GM21381 (cell line): Measurements from ENCODE around the gene TXNL1.
"Not testable (repeated sequence)": the region's sequence is repeated elsewhere in the genome, so short reads cannot be mapped to it uniquely, and the experiment has no call there.

Source experiments
- ATAC-seq: cut with Tn5 transposase; IDR thresholded peaks from one replicate; pipeline ENCODE4 v1.9.1; 2021; ENCODE audit warnings: mild to moderate bottlenecking, moderate library complexity; ENCODE audit not compliant: unreplicated experiment

Gene TXNL1

DNA sequence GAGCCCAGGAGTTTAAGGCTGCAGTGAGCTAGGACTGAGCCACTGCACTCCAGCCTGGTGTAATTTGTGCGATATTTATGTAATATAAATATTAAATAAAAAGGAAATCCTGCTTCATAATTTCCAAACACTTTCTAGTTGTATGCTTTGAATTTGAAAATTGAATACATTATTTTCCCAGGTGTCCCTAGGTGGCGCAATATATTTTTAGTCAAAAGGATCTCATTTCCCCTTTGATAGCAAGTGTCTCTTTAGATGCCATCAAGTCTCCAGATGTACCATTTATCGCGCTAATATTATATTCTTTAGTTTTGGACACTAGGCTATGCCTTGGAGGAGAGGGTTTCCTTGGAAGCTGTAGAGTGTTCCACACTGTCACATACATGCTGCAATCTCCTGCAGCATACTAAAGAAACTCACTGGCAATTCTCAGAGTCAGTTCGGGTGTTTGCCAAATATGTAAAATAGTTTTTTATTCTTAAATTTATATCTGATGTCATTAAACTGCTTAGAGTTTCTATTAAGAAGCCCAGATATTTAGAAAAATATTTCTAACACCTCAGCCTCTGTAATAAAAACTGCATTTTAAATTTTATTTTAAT is 7.1 kb upstream of the TXNL1 start:
- ATAC-seq, result no peak

DNA sequence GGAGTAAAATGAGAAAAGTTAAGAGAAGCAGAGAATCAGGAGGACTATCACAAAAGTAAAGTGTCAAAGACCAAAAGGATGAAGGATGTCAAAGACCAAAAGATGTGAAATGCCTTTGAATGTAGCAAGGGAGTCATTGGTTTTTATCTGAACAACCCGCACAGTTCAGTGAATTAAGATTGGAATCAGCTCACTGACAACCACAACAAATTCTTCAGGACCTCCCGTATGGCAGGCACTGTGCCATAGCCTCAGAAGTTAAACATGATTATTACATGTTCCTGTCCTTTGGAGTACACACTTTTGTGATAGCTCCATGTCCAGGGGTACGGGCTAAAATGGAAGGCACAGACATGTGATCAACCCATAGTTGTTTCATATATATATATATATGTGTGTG is 5.0 kb upstream of the TXNL1 start:
- no peak for ATAC-seq

DNA sequence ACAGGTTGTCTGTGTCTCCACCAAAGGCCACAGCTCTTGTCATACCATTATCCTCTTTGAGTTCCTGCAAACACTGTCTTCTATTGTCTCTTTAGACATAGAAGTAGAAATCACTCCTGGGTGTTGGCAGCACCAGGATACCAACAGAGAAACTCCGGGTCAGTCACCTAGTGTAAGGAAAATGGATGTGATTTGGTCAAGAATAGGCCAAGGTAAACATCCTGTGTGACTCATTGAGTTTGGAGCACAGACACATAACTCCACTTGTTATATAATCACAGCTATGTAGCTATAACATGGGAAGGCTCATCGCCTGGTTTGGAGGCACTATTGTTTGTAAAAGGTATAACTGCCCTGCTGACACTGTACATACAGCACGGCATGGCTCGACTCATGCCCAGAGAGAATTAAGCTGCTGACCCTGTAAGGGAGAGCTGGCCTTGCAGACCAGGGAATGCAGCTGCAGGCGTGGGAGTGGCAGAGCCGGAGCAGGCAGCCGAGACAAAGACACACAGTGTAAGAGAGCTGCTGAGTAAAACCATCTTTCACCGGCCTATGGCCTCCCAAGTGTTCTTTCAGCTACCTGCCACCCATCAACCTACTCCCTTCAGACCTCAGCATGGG is 3.4 kb upstream of the TXNL1 start:
- ATAC-seq, result no peak

DNA sequence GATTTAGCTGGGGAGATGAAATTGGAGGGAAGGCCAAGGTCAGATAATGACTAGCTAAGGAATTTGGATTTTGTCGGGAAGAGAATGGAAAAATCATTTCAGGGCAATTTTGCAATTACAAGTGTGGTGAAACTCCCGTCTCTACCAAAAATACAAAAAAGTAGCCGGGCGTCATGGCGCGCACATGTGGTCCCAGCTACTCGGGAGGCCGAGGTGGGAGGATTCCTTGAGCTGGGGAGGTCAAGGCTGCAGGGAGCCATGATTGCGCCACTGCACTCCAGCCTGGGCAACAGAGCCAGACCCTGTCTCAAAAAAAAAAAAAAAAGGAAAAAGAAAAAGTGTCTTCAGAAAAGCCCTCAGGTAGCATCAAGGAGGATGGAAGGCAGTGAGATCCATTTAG is 1.2 kb upstream of the TXNL1 start:
- ATAC-seq, result no peak

DNA sequence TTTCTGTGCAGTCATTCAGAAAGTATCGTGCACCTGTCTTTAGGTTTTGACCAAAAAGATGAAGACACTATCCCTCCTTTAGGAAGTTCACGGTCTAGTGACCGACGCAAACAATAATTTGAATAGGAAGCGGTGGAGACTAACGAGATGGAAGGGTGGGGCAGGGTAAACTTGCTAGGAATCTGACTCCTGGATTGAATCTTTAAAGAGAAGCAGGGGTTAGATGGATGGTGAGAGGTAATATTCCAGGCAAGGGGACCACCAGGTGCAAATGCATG is 651 bp upstream of the TXNL1 start:
- ATAC-seq, result peak; percentile 4

DNA sequence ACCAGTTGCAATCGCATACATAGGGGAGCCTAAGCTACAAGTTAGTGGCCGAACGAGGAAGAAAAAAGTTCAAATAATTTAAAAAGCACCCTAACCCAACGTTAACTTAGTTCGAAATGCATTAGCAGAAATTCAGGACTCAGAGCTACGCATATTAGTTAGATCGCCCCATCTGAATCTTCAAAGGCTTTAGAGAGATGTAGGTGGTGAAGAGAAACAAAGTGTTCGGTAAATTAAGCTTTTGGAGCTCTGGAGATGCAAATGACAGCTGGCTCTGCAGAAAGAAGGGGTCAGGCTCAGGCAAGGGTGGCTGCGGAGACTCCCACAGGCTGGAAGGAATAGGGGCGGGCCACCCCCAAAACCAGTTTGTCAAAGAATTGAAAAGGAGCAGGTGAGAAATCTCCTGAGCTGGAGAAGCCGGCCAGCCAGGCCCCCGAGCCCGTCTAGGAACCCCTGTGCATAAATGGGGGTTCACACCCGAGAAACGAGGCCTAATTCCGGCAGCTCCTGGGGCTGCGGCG is 621 bp downstream of the TXNL1 start:
- ATAC-seq, result peak; percentile 2

DNA sequence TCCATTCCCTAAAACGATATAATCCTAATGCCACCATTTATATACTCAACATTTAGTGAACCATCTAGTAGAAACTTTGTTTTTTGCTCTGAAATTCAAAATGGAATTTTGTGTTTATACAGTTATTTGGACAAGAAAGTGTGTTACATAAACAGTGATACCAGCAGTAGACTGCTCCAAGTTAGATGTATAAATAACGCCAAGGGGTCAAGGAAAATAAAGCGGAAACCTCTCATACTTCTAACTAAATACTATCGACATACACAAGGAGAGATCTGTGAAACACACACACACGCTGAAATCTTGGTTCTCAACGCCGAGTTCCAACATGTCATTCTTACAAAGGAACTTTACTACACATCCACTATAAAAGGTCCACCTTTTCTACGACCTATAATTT is 1.2 kb downstream of the TXNL1 start:
- no peak for ATAC-seq

DNA sequence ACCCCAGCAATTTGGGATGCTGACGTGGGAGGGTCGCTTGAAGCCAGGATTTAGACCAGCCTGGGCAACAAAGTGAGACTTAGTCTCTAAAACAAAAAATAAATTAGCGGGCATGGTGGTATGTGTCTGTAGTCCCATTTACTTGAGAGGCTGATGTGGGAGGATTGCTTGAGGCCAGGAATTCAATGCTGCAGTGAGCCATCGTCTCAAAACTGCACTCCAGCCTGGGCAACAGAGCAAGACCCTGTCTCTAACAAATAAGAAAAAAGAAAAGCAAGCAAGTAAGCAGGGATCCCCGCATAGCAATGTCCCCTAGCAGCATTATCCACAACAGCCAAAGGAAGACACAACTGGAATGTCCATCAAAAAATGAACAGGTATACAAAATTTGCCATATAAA is 3.4 kb downstream of the TXNL1 start:
- no peak for ATAC-seq

DNA sequence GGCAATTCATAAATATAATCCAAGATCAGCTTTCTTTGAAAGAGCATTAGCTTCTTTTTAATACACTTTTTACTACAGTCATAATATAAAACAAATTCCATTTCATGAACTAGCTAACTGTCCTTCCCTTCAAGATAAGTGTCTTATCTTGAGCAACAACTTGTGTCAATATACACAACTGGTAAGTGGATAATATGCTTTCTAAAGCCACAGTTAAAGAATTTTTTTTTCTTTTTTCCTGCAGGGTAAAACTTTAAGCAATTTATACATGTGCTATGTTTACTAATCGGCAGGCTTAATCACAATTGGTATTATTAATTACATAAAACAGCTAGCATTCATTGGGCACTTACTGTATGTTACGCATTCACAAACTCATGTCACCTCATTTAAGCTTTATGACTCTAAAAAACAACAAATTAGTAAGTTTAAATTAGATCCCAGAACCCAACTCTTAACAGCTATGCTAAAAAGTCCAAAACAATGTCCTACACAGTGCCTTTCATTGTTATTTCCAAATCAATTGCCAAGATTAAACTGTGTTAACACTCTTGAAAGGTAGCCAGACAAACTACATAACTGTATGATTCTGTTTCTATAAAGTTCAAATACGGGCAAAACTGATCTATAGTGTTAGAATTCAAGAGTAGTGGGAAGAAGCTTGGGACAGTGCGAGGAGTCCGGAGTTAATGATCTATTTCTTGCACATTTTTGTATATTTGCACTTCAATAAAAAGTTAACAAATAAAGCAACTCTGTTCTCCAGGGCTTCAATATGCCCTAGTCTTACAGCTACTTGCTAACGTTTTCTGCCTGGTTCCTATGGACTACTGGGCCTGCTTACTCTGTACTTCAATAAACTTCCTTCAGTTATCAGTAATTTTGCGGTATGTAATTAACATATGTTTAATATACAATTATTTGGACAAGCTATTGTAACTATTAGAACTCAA is 6.0 kb downstream of the TXNL1 start:
- ATAC-seq, result no peak

DNA sequence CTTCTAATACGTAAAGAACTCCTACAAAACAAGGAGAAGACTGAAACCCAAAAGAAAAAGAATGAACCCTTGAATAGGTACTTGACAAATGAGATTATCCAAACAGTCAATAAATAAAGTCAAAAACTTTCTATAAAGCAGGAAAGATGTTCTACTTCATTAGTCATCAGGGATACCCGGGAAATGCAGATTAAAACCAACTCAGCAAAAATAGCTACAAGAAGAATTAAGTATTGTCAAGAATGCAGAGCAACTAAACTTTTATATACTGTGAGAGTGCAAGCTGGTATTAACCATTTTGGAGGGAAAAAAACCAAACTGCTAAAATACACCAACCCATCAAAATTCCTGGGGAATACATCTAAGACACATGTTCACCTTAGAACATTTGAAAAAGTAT is 10.4 kb downstream of the TXNL1 start:
- no peak for ATAC-seq

DNA sequence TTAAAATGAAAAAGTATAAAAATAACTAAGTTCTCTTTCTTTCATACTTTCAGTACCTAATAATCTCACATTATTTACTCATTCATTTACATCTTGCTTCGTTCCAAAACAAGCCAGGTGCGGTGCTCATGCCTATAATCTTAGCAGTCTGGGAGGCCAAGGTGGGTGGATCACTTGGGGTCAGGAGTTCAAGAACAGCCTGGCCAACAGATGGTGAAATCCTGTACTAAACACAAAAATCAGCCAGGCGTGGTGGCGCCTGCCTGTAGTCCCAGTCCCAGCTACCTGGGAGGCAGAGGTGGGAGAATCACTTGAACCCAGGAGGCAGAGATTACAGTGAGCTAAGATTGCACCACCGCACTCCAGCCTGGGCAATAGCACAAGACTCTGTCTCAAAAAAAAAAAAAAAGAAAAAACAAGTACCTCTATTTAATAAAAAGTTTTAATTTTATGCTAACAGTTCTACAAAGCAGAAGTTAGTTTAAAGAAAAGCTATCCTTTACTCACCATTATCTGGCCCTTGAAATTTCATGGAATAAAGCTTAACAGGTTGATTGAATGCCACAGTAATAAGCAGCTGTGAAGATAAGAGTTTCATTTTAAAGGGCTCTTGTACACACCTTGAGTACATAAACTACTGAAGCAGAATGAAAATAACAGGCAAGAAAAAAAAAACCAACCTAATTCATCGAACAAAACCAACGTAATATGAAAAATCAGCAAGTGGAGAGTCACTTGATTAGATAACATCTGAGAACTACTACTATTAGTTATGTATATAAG is 22.5 kb downstream of the TXNL1 start:
- ATAC-seq, result no peak

DNA sequence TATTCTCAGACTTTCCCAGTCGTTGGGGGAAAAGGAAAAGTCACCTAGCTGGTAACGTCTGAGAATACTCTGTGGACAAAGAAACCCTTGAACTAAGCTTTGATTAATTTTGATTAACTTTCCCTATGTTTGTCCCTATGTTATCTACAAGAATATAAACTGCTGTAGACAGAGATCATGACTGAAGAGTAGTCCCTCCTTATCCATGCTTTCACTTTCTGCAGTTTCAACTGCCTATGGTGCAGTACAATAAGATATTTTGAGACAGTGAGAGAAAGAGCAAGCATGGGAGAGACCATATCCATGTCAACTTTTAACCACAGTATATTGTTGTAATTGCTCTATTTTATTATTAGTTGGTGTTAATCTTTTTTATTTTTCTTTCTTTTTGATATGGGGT is 31.8 kb downstream of the TXNL1 start:
- ATAC-seq, result no peak

DNA sequence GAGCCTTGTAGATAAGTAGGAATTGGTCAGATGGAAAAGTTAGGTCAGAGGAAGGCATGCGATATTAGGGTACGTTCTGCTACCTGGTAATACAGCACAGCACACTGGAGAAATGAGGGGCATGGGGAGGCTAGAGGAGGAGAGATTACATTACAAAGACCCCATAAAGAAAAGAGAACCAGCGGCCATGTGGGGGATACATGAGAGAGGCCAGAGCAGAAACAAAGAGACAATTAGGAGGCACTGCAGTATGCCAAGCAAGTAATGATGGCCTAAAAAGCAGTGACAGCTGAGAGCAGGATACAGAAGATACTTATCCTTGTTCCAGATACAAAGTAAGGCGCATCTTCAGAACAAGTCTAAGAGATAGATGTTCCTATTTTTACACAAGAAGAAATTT is 40.0 kb downstream of the TXNL1 start:
- ATAC-seq, result no peak

DNA sequence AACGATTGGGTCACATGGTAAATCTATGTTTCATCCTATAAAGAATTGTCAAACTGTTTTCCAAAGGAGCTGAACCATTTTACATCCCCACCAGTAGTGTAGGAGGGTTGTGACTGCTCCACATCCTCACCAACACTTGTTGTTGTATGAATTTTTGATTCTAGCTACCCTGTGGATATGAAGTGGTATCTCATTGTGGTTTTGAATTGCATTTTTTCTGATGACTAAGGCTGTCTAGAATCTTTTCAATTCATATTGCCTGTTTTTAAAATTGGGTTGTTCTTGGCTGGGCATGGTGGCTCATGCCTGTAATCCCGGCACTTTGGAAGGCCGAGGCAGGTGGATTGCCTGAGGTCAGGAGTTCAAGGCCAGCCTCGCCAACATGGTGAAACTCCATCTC is 44.5 kb downstream of the TXNL1 start:
- ATAC-seq, result no peak

DNA sequence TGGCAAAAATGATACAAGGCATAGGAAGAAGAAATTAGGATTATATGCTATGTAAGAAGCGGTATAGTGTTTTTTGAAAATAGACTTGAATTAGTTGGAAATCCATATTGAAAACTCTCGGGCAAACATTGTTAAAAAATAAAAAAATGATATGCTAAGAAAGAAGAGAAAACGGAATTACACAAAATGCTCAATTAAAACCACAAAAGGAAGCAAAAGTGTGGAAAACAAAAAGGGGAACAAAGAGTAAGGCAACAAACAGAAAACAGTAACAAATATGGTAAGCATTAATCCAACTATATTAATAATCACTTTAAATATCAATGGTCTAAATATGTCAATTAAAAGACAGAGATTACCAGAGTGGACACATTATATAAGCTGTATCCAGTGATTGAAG is 58.4 kb downstream of the TXNL1 start:
- ATAC-seq, result no peak

DNA sequence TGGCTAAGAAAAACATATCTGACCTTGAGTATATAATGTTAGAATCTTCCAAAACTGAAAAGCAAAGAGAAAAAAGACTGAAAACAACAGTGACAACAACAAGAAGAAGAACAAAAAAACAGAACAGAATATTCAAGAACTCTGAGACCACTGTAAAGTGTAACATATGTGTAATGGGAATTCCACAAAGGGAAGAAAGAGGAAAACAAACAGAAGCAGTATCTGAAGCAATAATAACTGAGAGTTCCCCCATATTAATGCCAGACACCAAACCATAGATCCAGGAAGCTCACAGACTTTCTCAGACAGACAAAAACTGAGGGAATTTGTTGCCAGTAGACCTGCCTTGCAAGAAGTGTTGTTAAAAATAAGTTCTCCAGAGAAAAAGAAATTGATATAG is 58.9 kb downstream of the TXNL1 start:
- no peak for ATAC-seq

DNA sequence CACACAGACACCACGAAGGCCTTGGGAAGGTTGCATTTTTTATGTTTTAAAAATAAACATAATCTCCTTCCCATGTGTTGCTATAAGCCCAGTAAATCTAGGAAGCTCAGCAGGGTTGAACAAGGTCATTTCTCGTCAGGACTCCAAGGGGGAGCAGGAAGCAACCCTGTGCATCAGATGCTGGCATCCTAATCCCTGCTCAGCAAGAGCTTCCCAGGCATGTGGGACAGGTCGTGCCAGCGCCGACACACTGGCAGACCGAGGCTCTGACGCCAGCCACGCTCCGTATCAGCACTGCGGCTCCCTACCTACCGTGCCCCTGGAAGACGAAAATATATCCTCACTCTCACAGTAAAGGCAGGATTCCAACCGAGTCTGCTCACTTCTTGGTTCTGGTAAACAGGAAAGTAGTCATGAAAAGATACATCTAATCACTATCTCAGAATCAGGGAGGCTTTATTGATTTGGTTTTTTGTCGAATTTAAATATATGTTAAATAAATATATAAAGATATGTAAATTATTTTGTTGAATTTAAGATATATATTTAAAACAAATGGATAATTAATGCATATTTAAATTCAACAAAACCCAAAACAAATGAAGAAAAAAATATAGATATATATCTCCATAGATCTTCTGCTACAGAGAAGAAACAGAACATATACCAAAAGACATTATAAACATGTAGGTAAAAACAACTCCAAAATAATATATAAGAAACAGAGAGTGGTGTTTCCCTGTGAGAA is 61.4 kb downstream of the TXNL1 start:
- no peak for ATAC-seq

DNA sequence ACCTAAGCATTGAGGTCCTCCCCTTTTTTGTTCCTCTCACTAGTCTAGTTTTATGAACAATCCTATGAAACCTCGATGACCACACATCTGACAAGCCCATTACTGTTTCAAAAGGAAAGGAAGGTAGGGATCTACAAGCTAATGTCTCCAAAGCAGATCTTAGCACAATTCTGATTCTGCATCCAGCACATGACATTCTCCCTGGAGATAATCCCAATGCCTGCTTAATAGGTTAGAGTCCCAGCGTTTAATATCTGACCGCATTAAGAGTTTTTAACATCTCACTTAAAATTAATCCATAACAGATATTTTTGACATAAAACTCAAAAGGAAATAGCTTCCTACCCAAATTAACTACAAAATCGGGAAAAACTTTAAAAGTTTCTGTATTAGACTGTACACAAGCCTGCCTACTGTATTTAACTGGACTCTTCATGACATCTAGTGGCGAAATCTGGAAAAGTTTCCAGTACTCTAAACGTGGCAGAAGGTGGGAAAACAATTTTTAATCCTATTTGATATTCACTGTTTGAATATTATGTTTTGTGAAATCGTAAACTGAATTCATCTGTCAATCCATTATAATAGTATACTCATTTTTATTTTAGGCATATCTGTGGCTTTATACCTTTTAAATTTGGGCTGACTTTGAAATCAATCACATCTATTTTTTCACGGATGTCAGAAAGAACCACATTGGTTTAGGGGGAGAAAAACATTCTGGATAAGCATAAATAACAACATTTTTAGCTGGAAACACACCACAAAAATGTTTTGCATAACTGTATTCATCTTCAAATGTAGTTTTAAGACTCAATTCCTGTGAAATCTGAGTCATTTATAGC is 62.4 kb downstream of the TXNL1 start:
- peak; percentile 57 for ATAC-seq

DNA sequence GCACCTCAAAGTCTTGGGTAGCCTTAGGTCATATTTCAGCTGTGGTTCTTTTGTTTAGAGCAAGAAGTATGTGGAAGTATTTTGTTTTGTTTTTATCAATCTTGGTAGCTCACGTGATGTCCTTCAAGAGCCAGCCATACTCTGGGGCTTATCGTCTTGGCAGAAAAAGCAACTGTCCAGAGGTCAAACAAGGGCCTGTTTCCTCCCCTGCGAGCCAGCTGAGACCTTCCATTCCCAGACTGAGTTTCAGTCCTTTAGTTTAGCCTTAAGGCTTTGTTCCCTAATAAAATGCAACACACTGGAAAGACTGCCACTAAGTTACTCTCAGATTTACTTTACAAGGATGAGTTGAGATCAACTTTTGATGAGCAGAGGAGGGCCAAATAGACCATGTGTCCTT is 63.5 kb downstream of the TXNL1 start:
- ATAC-seq, result no peak

DNA sequence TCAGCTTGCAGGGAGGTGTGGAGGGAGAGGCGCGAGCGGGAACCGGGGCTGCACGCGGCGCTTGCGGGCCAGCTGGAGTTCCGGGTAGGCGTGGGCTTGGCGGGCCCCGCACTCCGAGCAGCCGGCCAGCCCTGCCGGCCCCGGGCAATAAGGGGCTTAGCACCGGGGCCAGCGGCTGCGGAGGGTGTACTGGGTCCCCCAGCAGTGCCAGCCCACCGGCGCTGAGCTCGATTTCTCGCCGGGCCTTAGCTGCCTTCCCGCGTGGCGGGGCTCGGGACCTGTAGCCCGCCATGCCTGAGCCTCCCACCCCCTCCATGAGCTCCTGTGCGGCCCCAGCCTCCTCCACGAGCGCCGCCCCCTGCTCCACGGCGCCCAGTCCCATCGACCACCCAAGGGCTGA is 66.1 kb downstream of the TXNL1 start:
- ATAC-seq, result not testable (repeated sequence)
